ENCODE data around the gene CLASP1.
"Not testable (repeated sequence)": the region's sequence is repeated elsewhere in the genome, so short reads cannot be mapped to it uniquely, and the experiment has no call there.

Gene CLASP1

DNA sequence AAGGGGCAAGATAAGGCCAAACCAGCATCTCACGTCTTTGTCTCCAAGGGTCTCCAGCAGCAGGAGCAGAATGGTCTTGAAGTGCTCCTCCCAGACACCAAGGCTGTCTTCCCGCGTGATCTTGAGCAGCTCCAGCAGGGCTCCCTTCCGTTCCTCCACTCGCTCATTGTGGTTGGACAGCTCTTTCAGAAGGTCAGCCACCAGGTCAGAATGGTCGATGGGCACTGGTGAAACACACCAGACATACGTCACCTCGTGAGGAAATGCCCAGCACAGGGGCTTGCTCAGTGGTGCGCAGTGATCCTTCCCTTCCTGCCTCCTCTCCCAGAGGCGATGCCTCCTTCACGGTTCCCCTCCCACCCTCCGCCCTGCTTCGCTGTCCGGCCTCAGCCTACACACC, 284.2 kb downstream of the CLASP1 start:
- no peak for DNase-seq

GRCh38 chr2:121363632-121364420, 285.4 kb downstream of the CLASP1 start:
- no peak for DNase-seq

- DNase-seq = no peak
Observed at GRCh38 chr2:121362774-121363173, 286.5 kb downstream of the CLASP1 start.

DNA sequence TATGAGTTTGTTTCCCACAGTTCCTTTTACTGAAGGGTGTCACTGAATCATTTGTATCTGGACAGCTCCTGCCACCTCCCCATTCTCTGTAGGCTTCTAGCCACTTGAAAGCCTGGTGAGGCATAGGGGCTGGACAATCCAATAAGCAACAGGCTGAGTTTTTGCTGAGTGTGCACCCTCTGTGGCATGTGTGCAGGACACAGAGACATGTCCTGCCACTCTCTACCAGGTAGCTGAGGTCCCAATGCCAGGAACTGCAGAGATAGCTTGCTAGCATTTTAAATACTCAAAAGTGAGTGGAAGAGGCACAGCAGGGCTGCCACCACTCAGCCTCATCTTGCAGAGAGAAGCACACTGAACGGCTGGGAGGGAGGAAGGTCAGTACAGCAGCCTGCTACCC, 287.0 kb downstream of the CLASP1 start:
- no peak for DNase-seq

DNA sequence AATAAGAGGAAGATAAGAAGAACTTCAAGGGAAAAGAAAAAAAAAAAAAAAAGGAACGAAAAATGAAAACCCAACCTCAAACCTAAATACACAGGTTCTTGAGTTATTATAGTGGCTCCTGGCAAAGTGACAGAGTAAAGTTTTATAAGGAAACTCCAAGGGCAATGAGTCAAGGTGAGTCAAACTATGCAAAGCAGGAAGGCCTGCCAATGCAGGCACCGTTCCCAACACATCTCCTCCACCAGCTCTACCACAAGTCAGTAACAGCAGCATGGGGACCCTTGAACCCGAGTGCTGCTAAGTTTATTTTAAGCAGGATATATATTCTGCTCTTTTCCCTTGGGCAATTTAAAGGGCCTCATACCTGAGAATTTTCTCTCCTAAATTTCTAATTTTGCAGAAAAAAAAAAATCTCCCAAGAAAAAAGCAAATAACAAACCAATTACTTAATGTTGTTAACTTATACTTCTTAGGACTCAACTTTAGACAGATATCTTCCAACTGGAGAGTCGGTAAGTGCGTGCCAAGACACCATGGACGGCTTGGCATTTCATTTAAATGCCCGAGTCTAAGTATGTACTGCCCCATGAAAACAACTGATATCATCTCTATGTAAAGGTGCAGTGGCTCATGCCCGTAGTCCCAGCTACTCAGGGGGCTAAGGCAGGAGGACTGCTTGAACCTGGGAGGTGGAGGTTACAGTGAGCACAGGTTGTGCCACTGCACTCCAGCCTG, 288.5 kb downstream of the CLASP1 start:
- DNase-seq = no peak

GRCh38 chr2:121359716-121360565, 289.3 kb downstream of the CLASP1 start:
- DNase-seq = no peak

DNA sequence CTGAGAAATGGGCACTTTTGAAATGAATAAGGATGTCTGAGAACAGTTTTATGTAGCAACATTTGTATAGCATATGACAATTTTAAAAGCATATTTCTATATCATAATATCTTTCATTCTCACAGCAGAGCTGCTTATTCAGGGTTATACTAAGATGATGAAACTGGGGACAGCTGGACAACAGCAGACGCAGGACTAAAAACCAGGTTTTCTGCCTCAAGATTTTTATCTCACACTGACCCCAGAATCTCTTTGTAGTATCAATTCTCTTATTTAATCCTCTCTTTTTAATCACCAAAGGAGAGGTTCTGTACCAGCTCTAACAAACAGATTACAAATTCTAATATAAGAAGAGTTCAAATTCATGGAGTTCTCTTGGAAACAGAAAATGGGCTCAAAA, 290.1 kb downstream of the CLASP1 start:
- DNase-seq = no peak

- DNase-seq = no peak
Observed at GRCh38 chr2:121358291-121358690, 291.0 kb downstream of the CLASP1 start.

- DNase-seq = peak; percentile 45 to 73
Observed at GRCh38 chr2:121356058-121356640, 293.1 kb downstream of the CLASP1 start.

GRCh38 chr2:121355488-121355887, 293.8 kb downstream of the CLASP1 start:
- DNase-seq = peak in 1 of 2 experiments; percentile 71

DNA sequence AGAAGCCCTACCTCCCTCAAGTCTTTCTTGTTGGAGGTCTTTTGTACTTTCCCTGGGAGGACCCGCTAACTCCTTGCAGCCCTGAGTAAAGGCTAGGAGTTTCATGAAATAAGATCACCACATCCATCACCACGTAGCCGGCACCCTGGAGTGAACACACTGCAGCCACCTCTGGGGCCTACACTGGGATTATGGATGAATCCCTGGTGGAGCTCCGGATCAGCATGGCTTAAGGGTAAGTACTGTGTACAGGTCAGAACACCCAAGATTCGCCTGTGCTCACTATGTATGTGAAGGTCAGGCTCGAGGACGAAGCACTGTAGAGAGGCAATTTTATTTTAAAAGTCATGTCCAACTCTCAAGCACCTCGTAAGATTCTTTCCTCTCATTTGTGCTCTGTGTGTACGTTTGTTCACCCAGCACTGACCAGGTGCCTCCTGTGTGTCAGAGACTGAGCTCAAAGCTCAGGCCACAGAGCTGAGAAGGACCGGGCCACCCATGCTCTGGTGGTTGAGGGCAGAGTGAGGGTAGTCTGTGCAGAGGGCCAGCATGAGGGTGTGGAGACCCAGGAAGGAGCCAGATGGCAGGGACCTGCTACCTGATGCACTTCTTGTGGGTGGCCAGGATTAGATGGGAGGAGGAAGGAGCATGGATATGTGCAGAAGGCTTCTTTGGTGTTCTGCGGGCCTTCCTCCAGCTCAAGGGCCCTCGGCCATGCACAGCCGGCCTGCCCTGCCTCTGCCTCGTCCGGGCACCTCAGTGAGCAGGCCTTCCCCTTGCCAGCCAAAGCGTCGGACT, 297.5 kb downstream of the CLASP1 start:
- DNase-seq = no peak

- DNase-seq = no peak
Observed at GRCh38 chr2:121350890-121351289, 298.4 kb downstream of the CLASP1 start.

DNA sequence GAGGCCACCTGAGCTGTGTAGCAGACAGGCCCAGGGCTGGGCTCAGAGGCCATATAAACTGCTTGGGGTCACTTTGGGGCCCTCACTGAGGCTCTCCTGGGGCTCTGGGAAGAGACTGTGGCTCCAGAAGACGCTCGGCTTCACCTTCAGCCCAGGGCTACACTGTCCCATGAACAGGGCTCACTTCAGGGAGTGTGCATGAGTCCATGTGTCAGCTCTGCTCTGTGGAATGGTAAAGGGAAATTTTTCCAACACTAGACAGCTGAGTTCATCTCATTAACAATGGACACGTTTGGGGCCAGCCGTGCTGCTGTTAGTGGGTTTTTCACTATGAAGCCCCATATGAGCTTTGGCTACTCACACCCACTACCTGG, 298.9 kb downstream of the CLASP1 start:
- DNase-seq = no peak

- no peak for DNase-seq
Observed at GRCh38 chr2:121349721-121350401, 299.4 kb downstream of the CLASP1 start.

DNA sequence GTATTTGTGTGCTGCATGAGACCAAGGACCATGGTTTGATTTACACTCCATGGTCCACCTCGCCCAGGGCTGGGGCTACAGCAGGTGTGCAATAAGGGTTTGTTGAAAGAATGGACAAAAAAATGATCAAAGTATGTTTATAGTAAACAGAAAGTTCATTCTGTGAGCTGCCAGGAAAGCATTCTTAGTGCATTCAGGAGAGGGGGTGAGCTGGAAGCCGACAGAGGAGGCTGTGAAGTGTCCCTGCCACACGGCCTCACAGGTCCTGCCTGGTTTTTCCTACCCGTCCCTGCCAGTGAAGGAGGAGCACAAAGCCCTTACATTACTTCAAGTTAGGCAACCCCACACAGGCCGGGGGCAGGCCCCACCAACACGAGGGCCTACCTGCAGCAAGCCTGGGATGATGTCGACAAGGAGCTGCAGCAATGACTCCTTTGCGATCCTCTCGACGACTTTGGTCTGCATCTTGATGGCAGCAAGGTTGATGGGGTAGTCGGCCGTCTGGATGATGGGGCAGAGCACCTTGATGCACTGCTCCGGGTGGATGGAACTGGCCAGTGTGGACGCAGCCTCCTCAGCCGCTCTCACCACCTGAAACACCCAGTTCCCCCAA, 301.0 kb downstream of the CLASP1 start:
- DNase-seq = no peak

GRCh38 chr2:121346859-121347258, 302.4 kb downstream of the CLASP1 start:
- DNase-seq = peak in 1 of 2 experiments; percentile 16

- no peak for DNase-seq
Observed at GRCh38 chr2:121346407-121346806, 302.9 kb downstream of the CLASP1 start.

DNA sequence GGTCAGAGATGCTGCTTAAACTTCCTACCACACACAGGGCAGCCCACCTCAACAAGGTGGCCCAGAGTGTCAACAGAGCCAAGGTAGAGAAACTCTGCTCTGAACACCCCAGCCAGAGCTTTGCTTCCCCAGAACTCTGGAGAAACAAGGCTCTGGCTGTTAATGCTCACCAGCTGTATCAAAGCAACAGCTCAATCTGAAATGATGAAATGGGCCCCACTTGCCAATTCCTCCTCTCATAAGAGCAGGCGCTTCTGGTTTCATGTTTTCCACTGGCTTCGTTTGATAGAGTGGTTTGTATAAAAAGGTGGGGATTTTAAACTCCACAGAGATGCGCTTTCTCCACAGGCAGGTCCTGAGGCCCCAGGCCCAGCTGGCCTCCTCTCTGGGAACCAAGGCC, 303.4 kb downstream of the CLASP1 start:
- no peak for DNase-seq

DNA sequence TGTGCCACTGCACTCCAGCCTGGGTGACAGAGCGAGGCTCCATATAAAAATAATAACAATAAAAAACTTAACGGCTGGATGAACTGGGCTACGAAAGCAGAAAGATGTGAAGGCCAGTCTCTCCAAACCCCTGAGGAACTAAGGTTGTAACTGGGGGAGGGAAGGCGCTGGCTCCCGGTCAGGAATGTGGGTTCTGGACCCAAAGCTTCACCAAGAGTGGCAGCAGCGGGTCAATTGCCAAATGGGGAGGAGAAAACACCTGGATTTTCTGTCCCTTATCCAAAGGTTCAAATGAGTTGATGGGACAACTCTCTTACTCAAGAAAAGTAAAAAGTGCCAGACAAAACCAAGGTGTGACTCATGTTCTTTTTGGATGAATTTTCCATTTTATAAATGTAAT, 304.2 kb downstream of the CLASP1 start:
- DNase-seq = no peak

- not testable (repeated sequence) for DNase-seq
Observed at GRCh38 chr2:121343828-121344399, 305.3 kb downstream of the CLASP1 start.

DNA sequence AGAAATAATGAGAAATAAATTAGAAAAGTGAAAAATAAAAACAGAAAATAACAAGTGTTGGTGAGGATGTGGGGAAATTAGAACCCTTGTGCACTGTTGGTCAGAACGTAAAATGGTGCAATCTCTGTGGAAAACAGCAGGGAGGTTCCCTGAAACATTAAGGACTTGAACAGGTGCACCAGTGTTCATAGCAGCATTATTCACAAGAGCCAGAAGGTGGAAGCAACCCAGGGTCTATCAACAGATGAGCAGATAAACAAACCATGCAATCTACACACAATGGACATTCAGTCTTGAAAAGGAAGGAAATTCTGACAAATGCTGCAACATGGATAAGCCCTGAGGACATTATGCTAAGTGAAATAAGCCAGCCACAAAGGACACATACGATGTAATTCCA, 306.1 kb downstream of the CLASP1 start:
- no peak for DNase-seq

Data from NCI-H2081 (cell line).